Duodenal mucosa (tissue), 2 donors: ENCODE results near the gene EDNRA.
"Not testable (repeated sequence)": the region's sequence is repeated elsewhere in the genome, so short reads cannot be mapped to it uniquely, and the experiment has no call there.

Experiments used
- H3K27ac ChIP-seq: one replicate; pipeline ENCODE4 v1.7.0; 2013; ENCODE audit warnings: low read depth, low read length
- H3K27me3 ChIP-seq, 2 donors: one replicate each; pipeline ENCODE4 v1.7.0; 2013; ENCODE audit warnings: low read length in 2 of 2, control low read depth in 1 of 2; ENCODE audit not compliant: insufficient read depth in 2 of 2, control insufficient read depth in 1 of 2
- H3K36me3 ChIP-seq, 2 donors: one replicate each; pipeline ENCODE4 v1.7.0; 2013; ENCODE audit warnings: low read length in 2 of 2, control low read depth in 1 of 2; ENCODE audit not compliant: insufficient read depth in 2 of 2, control insufficient read depth in 1 of 2
- H3K4me1 ChIP-seq, 2 donors: one replicate each; pipeline ENCODE4 v1.7.0; 2013; ENCODE audit warnings: low read length in 2 of 2, control low read depth in 1 of 2; ENCODE audit not compliant: insufficient read depth in 2 of 2, control insufficient read depth in 1 of 2
- H3K4me3 ChIP-seq, 2 donors: one replicate each; pipeline ENCODE4 v1.7.0; 2013; ENCODE audit warnings: low read length in 2 of 2, low read depth in 1 of 2
- H3K9ac ChIP-seq, 2 donors: one replicate each; pipeline ENCODE4 v1.7.0; 2013; ENCODE audit warnings: low read length in 2 of 2, low read depth in 1 of 2
- H3K9me3 ChIP-seq, 2 donors: one replicate each; pipeline ENCODE4 v1.7.0; 2013; ENCODE audit warnings: low read length in 2 of 2, control low read depth in 1 of 2; ENCODE audit not compliant: control insufficient read depth in 1 of 2

EDNRA gene

GRCh38 chr4:147480891-147481576 is at the start of gene EDNRA:
Gene EDNRA (plus strand): TSS chr4:147481097. CDS start chr4:147485682, 4,585 bp downstream.
- Histone ChIP-seq H3K9me3 (no peaks in the 10 kb centered on the region), H3K4me1 (no peaks in the 10 kb centered on the region), H3K36me3 (no peaks in the 10 kb centered on the region), H3K4me3 (peak within 1 kb of the TSS; percentile 46 to 50), H3K27ac (no peak within 1 kb of the TSS), H3K9ac (peak within 1 kb of the TSS in 1 of 2 donors; percentile 22), H3K27me3 (peaks cover 0 to 16% of the 10 kb centered on the region in 2 donors)

GRCh38 chr4:147434370-147434769 is 46.5 kb upstream of the EDNRA start:
- H3K36me3 ChIP-seq, H3K4me3 ChIP-seq, H3K9ac ChIP-seq, H3K9me3 ChIP-seq, H3K27ac ChIP-seq, H3K4me1 ChIP-seq, H3K27me3 ChIP-seq: not testable (repeated sequence)

- Histone ChIP-seq H3K9ac (no peak overlapping the region), H3K36me3 (no peaks in the 10 kb centered on the region), H3K27me3 (no peaks in the 10 kb centered on the region), H3K9me3 (no peaks in the 10 kb centered on the region), H3K4me3 (no peak overlapping the region), H3K27ac (no peak overlapping the region), H3K4me1 (no peaks in the 10 kb centered on the region)
Observed at GRCh38 chr4:147440442-147440841, 40.5 kb upstream of the EDNRA start.

- H3K4me1 ChIP-seq = no peaks in the 10 kb centered on the region
- H3K36me3 ChIP-seq = no peaks in the 10 kb centered on the region
- H3K27ac ChIP-seq = no peak overlapping the region
- no peak overlapping the region for H3K4me3 ChIP-seq
- H3K9ac ChIP-seq = no peak overlapping the region
- H3K27me3 ChIP-seq = no peaks in the 10 kb centered on the region
- H3K9me3 ChIP-seq = no peaks in the 10 kb centered on the region
Observed at GRCh38 chr4:147447786-147448185, 33.1 kb upstream of the EDNRA start.

- H3K27ac ChIP-seq = no peak overlapping the region
- H3K9ac ChIP-seq = no peak overlapping the region
- H3K4me3 ChIP-seq = no peak overlapping the region
- no peaks in the 10 kb centered on the region for H3K4me1 ChIP-seq
- H3K9me3 ChIP-seq = no peaks in the 10 kb centered on the region
- H3K27me3 ChIP-seq = no peaks in the 10 kb centered on the region
- H3K36me3 ChIP-seq = no peaks in the 10 kb centered on the region
Observed at GRCh38 chr4:147453561-147454141, 27.2 kb upstream of the EDNRA start.

GRCh38 chr4:147456706-147457105 is 24.2 kb upstream of the EDNRA start:
- H3K9me3 ChIP-seq = no peaks in the 10 kb centered on the region
- H3K9ac ChIP-seq = no peak overlapping the region
- no peak overlapping the region for H3K4me3 ChIP-seq
- no peaks in the 10 kb centered on the region for H3K27me3 ChIP-seq
- no peaks in the 10 kb centered on the region for H3K4me1 ChIP-seq
- no peak overlapping the region for H3K27ac ChIP-seq
- H3K36me3 ChIP-seq = no peaks in the 10 kb centered on the region

GRCh38 chr4:147461161-147461560 is 19.7 kb upstream of the EDNRA start:
- no peak overlapping the region for H3K4me3 ChIP-seq
- no peaks in the 10 kb centered on the region for H3K36me3 ChIP-seq
- no peaks in the 10 kb centered on the region for H3K4me1 ChIP-seq
- no peak overlapping the region for H3K27ac ChIP-seq
- no peak overlapping the region for H3K9ac ChIP-seq
- peaks cover 0 to 5% of the 10 kb centered on the region in 2 donors for H3K9me3 ChIP-seq
- H3K27me3 ChIP-seq = no peaks in the 10 kb centered on the region

GRCh38 chr4:147463065-147463464 is 17.8 kb upstream of the EDNRA start:
- H3K9ac ChIP-seq = no peak overlapping the region
- H3K36me3 ChIP-seq = no peaks in the 10 kb centered on the region
- no peak overlapping the region for H3K4me3 ChIP-seq
- H3K9me3 ChIP-seq = peaks cover 0 to 5% of the 10 kb centered on the region in 2 donors
- H3K27ac ChIP-seq = no peak overlapping the region
- no peaks in the 10 kb centered on the region for H3K4me1 ChIP-seq
- no peaks in the 10 kb centered on the region for H3K27me3 ChIP-seq

GRCh38 chr4:147465461-147465860 is 15.4 kb upstream of the EDNRA start:
- Histone ChIP-seq H3K9ac (no peak overlapping the region), H3K36me3 (no peaks in the 10 kb centered on the region), H3K27me3 (no peaks in the 10 kb centered on the region), H3K4me1 (no peaks in the 10 kb centered on the region), H3K27ac (no peak overlapping the region), H3K9me3 (peaks cover 0 to 5% of the 10 kb centered on the region in 2 donors), H3K4me3 (no peak overlapping the region)

GRCh38 chr4:147477439-147477838 is 3.5 kb upstream of the EDNRA start:
- Histone ChIP-seq H3K4me1 (no peaks in the 10 kb centered on the region), H3K9me3 (no peaks in the 10 kb centered on the region), H3K27ac (no peak overlapping the region), H3K4me3 (no peak overlapping the region), H3K36me3 (no peaks in the 10 kb centered on the region), H3K27me3 (peaks cover 0 to 16% of the 10 kb centered on the region in 2 donors), H3K9ac (no peak overlapping the region)
